Glutamatergic neuron (in vitro differentiated cells): ENCODE data around the gene TEX2. TPM values are rescaled to one million over a fixed set of nuclear protein-coding genes. Genes with fewer than 3 reads are reported as not detected.

Experiments used
- DNase-seq: peaks from one replicate; pipeline ENCODE4 v3.0.0; 2022
- H3K27ac Mint-ChIP-seq: one replicate; pipeline ENCODE4 v1.8.0; 2020; ENCODE audit warnings: mild to moderate bottlenecking, mixed read lengths, inconsistent platforms; ENCODE audit not compliant: unreplicated experiment
- H3K27me3 Mint-ChIP-seq: one replicate; pipeline ENCODE4 v1.8.0; 2020; ENCODE audit warnings: mild to moderate bottlenecking, moderate library complexity, mixed read lengths, inconsistent platforms; ENCODE audit not compliant: unreplicated experiment
- H3K36me3 Mint-ChIP-seq: one replicate; pipeline ENCODE4 v1.8.0; 2020; ENCODE audit warnings: mild to moderate bottlenecking, mixed read lengths, inconsistent platforms; ENCODE audit not compliant: unreplicated experiment
- H3K4me1 Mint-ChIP-seq: one replicate; pipeline ENCODE4 v1.8.0; 2020; ENCODE audit warnings: mild to moderate bottlenecking, low read depth, mixed read lengths, inconsistent platforms; ENCODE audit not compliant: unreplicated experiment
- H3K4me3 Mint-ChIP-seq: one replicate; pipeline ENCODE4 v1.8.0; 2020; ENCODE audit warnings: mild to moderate bottlenecking, mixed read lengths, inconsistent platforms; ENCODE audit not compliant: unreplicated experiment
- H3K9me3 Mint-ChIP-seq: one replicate; pipeline ENCODE4 v1.8.0; 2020; ENCODE audit warnings: mild to moderate bottlenecking, moderate library complexity, mixed read lengths, inconsistent platforms; ENCODE audit not compliant: unreplicated experiment
- CTCF ChIP-seq: fragments of 200-600 bp; sonication (generic); IDR thresholded peaks from one replicate; pipeline ENCODE4 v1.5.0; 2021; ENCODE audit not compliant: partially characterized antibody, unreplicated experiment
- total RNA-seq: library from RNA; stranded (reverse); fragmentation: NEBNext Ultra II Directional; extraction: Animal tissue kit (Norgen Biotek cat#: 25700); gene quantifications from one replicate; pipeline ENCODE4 v1.2.1, GENCODE V29; 2021; ENCODE audit not compliant: unreplicated experiment

TEX2 gene
- total RNA-seq, 1 donor from 2014 or later: 11.7 TPM

GRCh38 chr17:64148017-64148631, 114.9 kb downstream of the TEX2 start:
- Mint-ChIP-seq H3K9me3 (no peaks in the 10 kb centered on the region), H3K4me3 (peak overlapping the region; percentile 1), H3K36me3 (no peaks in the 10 kb centered on the region), H3K4me1 (peaks cover 32% of the 10 kb centered on the region), H3K27me3 (peaks cover 5% of the 10 kb centered on the region), H3K27ac (no peak overlapping the region)
- no peak for TF ChIP-seq CTCF
- no peak for DNase-seq

GRCh38 chr17:64147110-64148016, 115.7 kb downstream of the TEX2 start:
- no peak for DNase-seq
- no peak overlapping the region for H3K4me3 Mint-ChIP-seq
- no peaks in the 10 kb centered on the region for H3K36me3 Mint-ChIP-seq
- no peak overlapping the region for H3K27ac Mint-ChIP-seq
- TF ChIP-seq CTCF: no peak
- peaks cover 5% of the 10 kb centered on the region for H3K27me3 Mint-ChIP-seq
- no peaks in the 10 kb centered on the region for H3K9me3 Mint-ChIP-seq
- peaks cover 26% of the 10 kb centered on the region for H3K4me1 Mint-ChIP-seq

- Mint-ChIP-seq H3K4me1 (peaks cover 20% of the 10 kb centered on the region), H3K27me3 (peaks cover 5% of the 10 kb centered on the region), H3K27ac (no peak overlapping the region), H3K4me3 (no peak overlapping the region), H3K36me3 (no peaks in the 10 kb centered on the region), H3K9me3 (no peaks in the 10 kb centered on the region)
- peak; percentile 73 for DNase-seq
- TF ChIP-seq CTCF: no peak
Measured at GRCh38 chr17:64146418-64147109, 116.5 kb downstream of the TEX2 start.

- H3K27me3 Mint-ChIP-seq: peaks cover 5% of the 10 kb centered on the region
- no peak overlapping the region for H3K27ac Mint-ChIP-seq
- peaks cover 14% of the 10 kb centered on the region for H3K4me1 Mint-ChIP-seq
- DNase-seq: peak; percentile 90
- no peak overlapping the region for H3K4me3 Mint-ChIP-seq
- H3K36me3 Mint-ChIP-seq: no peaks in the 10 kb centered on the region
- H3K9me3 Mint-ChIP-seq: no peaks in the 10 kb centered on the region
- TF ChIP-seq CTCF: no peak
Measured at GRCh38 chr17:64145751-64146417, 117.2 kb downstream of the TEX2 start.
